SK-N-SH (cell line): ENCODE data around the gene FOXO1.

Source experiments
- CTCF ChIP-seq: fragments of 200-600 bp; sonication (generic); IDR thresholded peaks from 2 replicates; pipeline ENCODE4 v1.6.1; 2017; ENCODE audit warnings: antibody characterized with exemption, mild to moderate bottlenecking, moderate library complexity
- EP300 ChIP-seq, 2 experiments: IDR thresholded peaks; 2 replicates each; pipeline versions ENCODE4 v1.4.0 to v1.6.1; 2012; ENCODE audit warnings: borderline replicate concordance in 1 of 2, low read depth in 1 of 2, low read length in 1 of 2
- FOXM1 ChIP-seq: IDR thresholded peaks from 2 replicates; pipeline ENCODE4 v1.4.0; 2012; ENCODE audit warnings: low read depth, mild to moderate bottlenecking
- GABPA ChIP-seq: IDR thresholded peaks from 2 replicates; pipeline ENCODE4 v1.4.0; 2012; ENCODE audit warnings: low read depth, mild to moderate bottlenecking
- MAX ChIP-seq: IDR thresholded peaks from 2 replicates; pipeline ENCODE4 v1.4.0; 2012; ENCODE audit warnings: low read depth
- MXI1 ChIP-seq: IDR thresholded peaks from 2 replicates; pipeline ENCODE4 v1.6.1; 2012; ENCODE audit warnings: mild to moderate bottlenecking, low read depth, low read length, improper control_type of control experiment
- RCOR1 ChIP-seq: fragments of 150-350 bp; IDR thresholded peaks from 2 replicates; pipeline ENCODE4 v1.6.1; 2017; ENCODE audit warnings: antibody characterized with exemption, low read length
- TAF1 ChIP-seq: IDR thresholded peaks from 2 replicates; pipeline ENCODE4 v1.6.1; 2012; ENCODE audit warnings: low read depth, mild to moderate bottlenecking, low read length, moderate library complexity, borderline replicate concordance

GRCh38 chr13:40533072-40533471 is 133.4 kb downstream of the FOXO1 start:
- TF ChIP-seq CTCF (no peak), TAF1 (no peak), GABPA (no peak), MAX (no peak), RCOR1 (no peak), MXI1 (no peak), FOXM1 (no peak), EP300 (IDR thresholded peaks at IDR 0.05; ENCODE audit: borderline replicate concordance in 1 of 2, low read depth in 1 of 2, low read length in 1 of 2) (no peak)
